SU-DHL-6 (cell line): ENCODE results near the gene ITGAV.

Experiments
- H2AFZ ChIP-seq: fragments of 200-600 bp; sonication (generic); 2 replicates; pipeline ENCODE4 v1.6.1; 2014; ENCODE audit warnings: low read depth, mild to moderate bottlenecking, moderate library complexity, mixed read lengths, antibody characterized with exemption, low read length; ENCODE audit not compliant: severe bottlenecking
- H3F3A ChIP-seq: fragments of 200-600 bp; shearing (Covaris generic); 2 replicates; pipeline ENCODE4 v1.6.0; 2016; ENCODE audit warnings: antibody characterized with exemption, mild to moderate bottlenecking; ENCODE audit not compliant: insufficient read depth
- H3K27ac ChIP-seq: fragments of 200-600 bp; sonication (generic); 2 replicates; pipeline ENCODE4 v1.5.1; 2016; ENCODE audit warnings: low read depth, mild to moderate bottlenecking, low read length, moderate library complexity, mixed read lengths
- H3K27me3 ChIP-seq: fragments of 200-600 bp; sonication (generic), shearing (Covaris generic); 2 replicates; pipeline ENCODE4 v1.6.0; 2014; ENCODE audit warnings: mild to moderate bottlenecking, low read length
- H3K36me3 ChIP-seq: fragments of 200-600 bp; sonication (generic); 2 replicates; pipeline ENCODE4 v1.6.1; 2014; ENCODE audit warnings: mild to moderate bottlenecking, low read length, mixed read lengths
- H3K4me2 ChIP-seq: fragments of 300-600, 200-600 bp; shearing (Covaris generic), sonication (generic); 2 replicates; pipeline ENCODE4 v1.6.0; 2014; ENCODE audit warnings: low read length, low read depth, mild to moderate bottlenecking; ENCODE audit not compliant: poor library complexity, severe bottlenecking
- H3K4me3 ChIP-seq: fragments of 200-600 bp; sonication (generic); 2 replicates; pipeline ENCODE4 v1.5.1; 2014; ENCODE audit warnings: antibody characterized with exemption, low read length, mild to moderate bottlenecking, mixed read lengths; ENCODE audit not compliant: insufficient read depth, poor library complexity, severe bottlenecking
- H3K79me2 ChIP-seq: fragments of 200-600 bp; sonication (generic); 2 replicates; pipeline ENCODE4 v1.6.1; 2014; ENCODE audit warnings: mild to moderate bottlenecking, low read length, moderate library complexity; ENCODE audit not compliant: insufficient read depth
- H3K9ac ChIP-seq: fragments of 200-600 bp; sonication (generic); 2 replicates; pipeline ENCODE4 v1.7.0; 2014; ENCODE audit warnings: mild to moderate bottlenecking, low read length
- H3K9me2 ChIP-seq: fragments of 200-600 bp; sonication (generic); replicated peaks from 2 replicates; pipeline ENCODE4 v1.6.1; 2014; ENCODE audit warnings: low read length; ENCODE audit not compliant: insufficient read depth
- H3K9me3 ChIP-seq: fragments of 200-600 bp; sonication (generic); 2 replicates; pipeline ENCODE4 v1.6.1; 2014; ENCODE audit warnings: low read length, mixed read lengths; ENCODE audit not compliant: insufficient read depth
- H4K20me1 ChIP-seq: fragments of 200-600 bp; sonication (generic); 2 replicates; pipeline ENCODE4 v1.6.1; 2014; ENCODE audit warnings: low read depth, mild to moderate bottlenecking, antibody characterized with exemption, low read length, moderate library complexity, mixed read lengths
- CTCF ChIP-seq: fragments of 200-600 bp; sonication (generic); IDR thresholded peaks from one replicate; pipeline ENCODE4 v1.5.1; 2017; ENCODE audit warnings: antibody characterized with exemption, mild to moderate bottlenecking, low read length, moderate library complexity; ENCODE audit not compliant: insufficient read depth, poor library complexity, severe bottlenecking
- EZH2phosphoT487 ChIP-seq: fragments of 200-600 bp; sonication (generic), shearing (Covaris generic); conservative IDR thresholded peaks from 2 replicates; pipeline ENCODE4 v1.6.1; 2018; ENCODE audit warnings: mild to moderate bottlenecking, antibody characterized with exemption, low read length, moderate library complexity, mixed read lengths

Gene ITGAV

GRCh38 chr2:186648130-186648529 is 58.3 kb downstream of the ITGAV start:
- Histone ChIP-seq H4K20me1 (no peaks in the 10 kb centered on the region), H3K4me2 (no peak overlapping the region), H2AFZ (no peak overlapping the region), H3K9ac (no peak overlapping the region), H3K27ac (no peak overlapping the region), H3K27me3 (no peaks in the 10 kb centered on the region), H3F3A (no peaks in the 10 kb centered on the region; the same call in 1 of the 2 replicates), H3K9me3 (no peaks in the 10 kb centered on the region), H3K36me3 (no peaks in the 10 kb centered on the region), H3K4me3 (no peak overlapping the region), H3K9me2 (no peaks in the 10 kb centered on the region), H3K79me2 (no peaks in the 10 kb centered on the region)
- no peak for TF ChIP-seq CTCF
- no peak for TF ChIP-seq EZH2phosphoT487

DNA sequence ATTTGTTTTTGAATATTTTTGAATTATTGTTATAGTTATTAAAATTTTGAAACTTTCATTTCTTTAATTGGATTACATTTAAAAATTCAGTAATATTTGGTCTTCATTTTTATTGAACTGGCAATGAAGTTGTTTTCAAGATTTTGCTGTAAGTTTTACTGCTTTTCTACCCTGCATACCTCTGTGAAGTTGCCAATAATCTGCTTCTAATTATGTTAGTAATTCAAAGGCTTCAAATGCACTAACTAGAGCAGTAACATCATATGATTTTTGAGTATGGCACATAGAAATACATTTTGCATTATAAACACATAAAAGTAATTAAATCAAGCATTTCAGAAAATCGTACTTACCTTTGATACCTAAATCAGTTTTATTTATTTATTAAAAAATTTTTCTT is 63.7 kb downstream of the ITGAV start:
- Histone ChIP-seq H3F3A (no peaks in the 10 kb centered on the region), H3K36me3 (no peaks in the 10 kb centered on the region), H4K20me1 (no peaks in the 10 kb centered on the region), H3K4me2 (no peak overlapping the region), H3K27me3 (no peaks in the 10 kb centered on the region), H3K4me3 (no peak overlapping the region), H3K79me2 (no peaks in the 10 kb centered on the region), H3K9ac (no peak overlapping the region), H3K9me3 (no peaks in the 10 kb centered on the region), H3K27ac (no peak overlapping the region), H2AFZ (no peak overlapping the region), H3K9me2 (no peaks in the 10 kb centered on the region)
- TF ChIP-seq CTCF = no peak
- no peak for TF ChIP-seq EZH2phosphoT487

GRCh38 chr2:186659383-186659782 is 69.5 kb downstream of the ITGAV start:
- Histone ChIP-seq H3K27me3 (no peaks in the 10 kb centered on the region), H2AFZ (no peak overlapping the region), H3K4me3 (no peak overlapping the region), H3K27ac (no peak overlapping the region), H3K79me2 (no peaks in the 10 kb centered on the region), H3K9me3 (no peaks in the 10 kb centered on the region), H4K20me1 (no peaks in the 10 kb centered on the region), H3K9ac (no peak overlapping the region), H3K9me2 (no peaks in the 10 kb centered on the region), H3K36me3 (no peaks in the 10 kb centered on the region), H3K4me2 (no peak overlapping the region), H3F3A (no peaks in the 10 kb centered on the region)
- TF ChIP-seq CTCF (no peak), EZH2phosphoT487 (no peak)
